Left cardiac atrium (tissue), 4 donors: ENCODE data around the gene DDX51. TPM values are rescaled to one million over a fixed set of nuclear protein-coding genes. Genes with fewer than 3 reads are reported as not detected.
"Not testable (repeated sequence)": the region's sequence is repeated elsewhere in the genome, so short reads cannot be mapped to it uniquely, and the experiment has no call there.

ENCODE experiments used
- ATAC-seq, 2 donors: fragments of 200-7000 bp; cut with Tn5 transposase; one replicate each; pipeline ENCODE4 v1.9.1; 2020; ENCODE audit warnings: mild to moderate bottlenecking in 2 of 2, moderate library complexity in 2 of 2
- DNase-seq: peaks from one replicate; pipeline ENCODE4 v3.0.0-alpha.2; 2020
- intact Hi-C, 2 donors: fragments of 100-400 bp; cut with DNase I; formaldehyde crosslinking; loops; one replicate each; pipeline versions ENCODE4 v1.14.1 to v1.15.1; 2022 to 2023
- total RNA-seq, 2 donors: library from RNA; stranded (reverse); fragmentation: NEBNext Ultra II Directional; extraction: Animal tissue kit (Norgen Biotek cat#: 25700); gene quantifications; one replicate each; pipeline ENCODE4 v1.2.1, GENCODE V29; 2021
- donor health status: DM: no; HTN: yes; CAD: no.
- donor health status: DM: no; HTN: yes; CAD: no; lungs with severe emphysema.
- donor health status: DM: yes; HTN: yes; CAD: no.
- donor health status: Dilated cardiomyopathy.

The DDX51 gene
- total RNA-seq, 2 donors from 2014 or later: 8.7 to 11.3 TPM

- ATAC-seq (no peak), DNase-seq (peak; percentile 16)
- intact Hi-C loops: loop anchor here (10.0 kb wide), 3 partner anchors 56 to 256 kb away; no protein-coding TSS in a partner anchor
Observed at GRCh38 chr12:132158677-132159554, 14.8 kb upstream of the DDX51 start.

DNA sequence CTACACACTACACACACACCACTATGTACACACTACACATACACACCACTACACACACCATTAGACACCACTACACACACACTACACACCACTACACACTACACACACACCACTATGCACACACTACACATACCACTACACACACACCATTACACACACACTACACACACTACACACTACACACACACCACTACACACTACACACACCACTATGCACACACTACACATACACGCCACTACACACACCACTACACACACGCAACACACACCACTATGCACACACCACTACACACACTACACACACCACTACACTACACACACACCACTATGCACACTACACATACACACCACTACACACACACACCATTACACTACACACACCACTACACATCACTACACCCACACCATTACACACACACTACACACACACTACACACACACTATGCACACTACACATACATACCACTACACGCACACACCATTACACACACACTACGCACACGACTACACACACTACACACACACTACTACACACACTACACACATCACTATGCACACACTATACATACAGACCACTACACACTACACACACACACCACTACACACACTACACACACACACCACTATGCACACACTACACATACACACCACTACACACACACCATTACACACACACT is 13.8 kb upstream of the DDX51 start:
- ATAC-seq: no peak
- DNase-seq: no peak
- intact Hi-C loops: loop anchor here (10.0 kb wide), 3 partner anchors 57 to 257 kb away; no protein-coding TSS in a partner anchor

DNA sequence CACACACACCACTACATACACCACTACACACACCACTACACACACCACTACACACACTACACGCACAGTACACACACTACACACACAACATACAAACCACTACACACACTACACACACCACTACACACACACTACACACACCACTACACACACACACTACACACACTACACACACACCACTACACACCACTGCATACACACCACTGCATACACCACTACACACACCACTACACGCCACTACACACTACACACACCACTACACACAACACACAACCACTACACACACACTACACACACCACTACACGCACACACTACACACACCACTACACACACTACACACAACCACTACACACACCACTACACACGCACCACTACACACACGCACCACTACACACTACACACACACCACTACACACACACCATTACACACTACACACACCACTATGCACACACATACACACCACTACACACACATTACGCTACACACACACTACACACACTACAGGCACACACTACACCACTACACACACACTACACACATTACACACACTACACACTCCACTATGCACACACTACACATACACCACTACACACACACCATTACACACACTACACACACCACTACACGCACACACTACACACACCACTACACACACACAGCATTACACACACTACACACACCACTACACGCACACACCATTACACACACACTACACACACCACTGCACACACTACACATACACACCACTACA is 12.6 kb upstream of the DDX51 start:
- ATAC-seq (no peak), DNase-seq (no peak)
- intact Hi-C loops: loop anchor here (10.0 kb wide), 3 partner anchors 58 to 258 kb away; no protein-coding TSS in a partner anchor

DNA sequence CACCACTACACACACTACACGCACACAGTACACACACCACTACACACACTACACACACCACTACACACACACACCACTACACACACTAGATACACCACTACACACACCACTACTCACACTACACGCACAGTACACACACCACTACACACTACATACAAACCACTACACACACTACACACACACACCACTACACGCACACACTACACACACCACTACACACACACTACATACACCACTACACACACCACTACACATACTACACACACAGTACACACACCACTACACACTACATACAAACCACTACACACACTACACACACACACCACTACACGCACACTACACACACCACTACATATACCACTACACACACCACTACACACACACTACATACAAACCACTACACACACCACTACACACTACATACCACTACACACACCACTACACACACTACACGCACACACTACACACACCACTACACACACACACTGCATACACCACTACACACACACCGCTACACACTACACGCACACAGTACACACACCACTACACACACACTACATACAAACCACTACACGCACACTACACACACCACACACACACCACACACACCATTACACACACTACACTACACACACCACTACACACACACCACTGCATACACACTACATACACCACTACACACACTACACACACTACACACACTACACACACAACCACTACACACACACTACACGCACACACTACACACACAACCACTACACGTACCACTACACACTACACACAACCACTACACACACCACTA is 11.9 kb upstream of the DDX51 start:
- no peak for DNase-seq
- intact Hi-C loops: loop anchor here (10.0 kb wide), 3 partner anchors 59 to 259 kb away; no protein-coding TSS in a partner anchor
- no peak for ATAC-seq

DNA sequence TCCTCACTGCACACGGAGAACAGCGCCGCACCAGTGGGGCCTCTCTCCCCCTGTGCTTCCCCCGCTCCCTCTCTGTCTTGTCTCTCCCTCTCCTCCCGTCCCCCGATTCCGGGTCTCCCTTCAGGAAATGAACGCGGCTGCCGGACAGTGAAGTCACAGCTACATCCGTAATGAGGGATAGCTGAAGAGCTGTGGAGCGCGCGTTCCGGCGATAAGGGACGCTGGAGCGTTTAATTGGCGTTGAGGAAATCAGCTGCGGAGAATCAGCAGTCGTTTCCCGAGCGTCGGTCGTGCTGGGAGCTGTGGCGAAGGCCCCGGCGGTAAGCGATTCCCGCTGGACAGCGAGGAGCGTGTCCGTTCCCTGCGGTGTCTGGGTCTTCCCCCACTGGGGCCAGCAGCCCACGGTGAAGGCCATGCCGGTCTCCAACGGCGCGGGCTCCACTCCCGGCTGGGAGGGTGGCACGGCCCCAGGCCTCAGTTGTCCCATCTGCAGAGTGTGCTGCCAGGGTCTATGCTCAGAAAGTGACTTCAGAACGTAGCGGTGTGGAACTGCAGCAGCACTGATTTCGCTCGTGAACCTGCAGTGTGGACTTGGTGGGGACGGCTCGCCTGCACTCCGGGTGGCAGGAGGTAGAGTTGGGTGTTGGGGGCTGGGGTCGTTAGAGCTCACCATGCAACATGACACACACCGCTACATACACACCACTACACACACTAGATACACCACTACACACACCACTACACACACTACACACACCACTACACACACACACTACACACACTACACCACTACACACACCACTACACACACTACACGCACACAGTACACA is 11.0 kb upstream of the DDX51 start:
- peak; percentile 17 for DNase-seq
- no peak for ATAC-seq
- intact Hi-C loops: loop anchor here (10.0 kb wide), 3 partner anchors 60 to 260 kb away; no protein-coding TSS in a partner anchor

DNA sequence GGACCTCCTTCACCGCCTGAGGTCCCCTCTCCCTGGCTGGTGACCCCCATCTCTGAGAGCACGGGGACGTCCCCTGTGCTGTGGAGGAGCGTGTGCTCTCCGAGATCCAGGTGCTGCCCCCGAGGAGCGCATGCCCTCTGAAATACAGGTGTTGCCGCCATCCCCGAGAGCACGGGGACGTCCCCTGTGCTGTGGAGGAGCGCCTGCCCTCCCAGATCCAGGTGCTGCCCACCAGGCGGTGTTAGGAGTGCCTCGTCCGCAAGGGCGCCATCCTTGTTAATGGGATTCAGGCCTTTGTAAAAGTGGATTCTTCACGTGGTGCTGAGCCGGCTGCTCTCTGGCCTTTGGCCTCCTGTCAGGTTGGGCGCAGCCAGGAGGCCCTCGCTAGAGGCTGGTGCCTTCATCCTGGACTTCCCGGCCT is 10.2 kb upstream of the DDX51 start:
- intact Hi-C loops: loop anchor here (10.0 kb wide), 3 partner anchors 60 to 260 kb away; no protein-coding TSS in a partner anchor
- DNase-seq (peak; percentile 17), ATAC-seq (no peak)

DNA sequence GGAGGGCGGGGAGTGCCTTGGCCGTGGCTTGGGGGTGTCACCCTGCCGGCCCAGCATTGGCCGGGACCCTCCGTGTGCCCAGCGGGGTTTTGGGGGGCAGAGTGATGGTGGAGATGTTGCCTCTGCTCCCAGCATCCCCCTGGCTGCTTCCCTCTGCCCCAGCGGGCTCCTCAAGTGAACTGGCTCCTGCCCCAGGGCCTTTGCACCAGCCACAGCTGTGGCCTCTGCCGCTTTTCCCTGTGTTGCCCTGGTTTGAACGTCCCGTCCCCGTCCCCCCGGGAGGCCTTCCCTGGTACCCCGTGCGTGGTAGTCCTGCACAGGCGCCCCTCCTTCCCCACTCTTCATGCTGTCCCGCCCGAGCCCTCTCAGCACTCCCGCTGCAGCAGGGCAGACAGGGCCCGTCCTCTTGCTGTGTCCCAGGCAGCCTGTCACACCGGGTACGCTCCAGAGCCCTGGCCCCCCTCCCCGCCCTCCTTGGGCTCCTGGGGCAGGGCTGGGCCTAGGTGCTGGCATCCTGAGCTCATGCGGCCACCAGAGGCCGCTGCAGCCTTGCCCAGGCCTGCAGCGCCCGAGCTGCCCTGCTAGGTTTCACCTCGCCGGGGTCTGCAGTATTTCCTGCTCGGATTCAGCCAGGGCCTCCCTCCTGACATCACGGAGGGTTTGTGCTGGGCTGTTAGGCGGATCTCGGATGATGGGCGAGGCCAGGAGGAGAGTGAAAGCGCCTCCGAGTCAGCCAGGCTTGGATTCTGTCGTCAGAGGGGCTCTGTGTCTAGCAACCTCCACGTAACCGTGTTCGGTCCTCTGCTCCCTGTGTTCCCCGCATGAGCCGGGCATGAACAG is 9.6 kb upstream of the DDX51 start:
- ATAC-seq (peak; percentile 91 to 94), DNase-seq (peak; percentile 72)
- intact Hi-C loops: loop anchor here (10.0 kb wide), 3 partner anchors 61 to 261 kb away; no protein-coding TSS in a partner anchor

DNA sequence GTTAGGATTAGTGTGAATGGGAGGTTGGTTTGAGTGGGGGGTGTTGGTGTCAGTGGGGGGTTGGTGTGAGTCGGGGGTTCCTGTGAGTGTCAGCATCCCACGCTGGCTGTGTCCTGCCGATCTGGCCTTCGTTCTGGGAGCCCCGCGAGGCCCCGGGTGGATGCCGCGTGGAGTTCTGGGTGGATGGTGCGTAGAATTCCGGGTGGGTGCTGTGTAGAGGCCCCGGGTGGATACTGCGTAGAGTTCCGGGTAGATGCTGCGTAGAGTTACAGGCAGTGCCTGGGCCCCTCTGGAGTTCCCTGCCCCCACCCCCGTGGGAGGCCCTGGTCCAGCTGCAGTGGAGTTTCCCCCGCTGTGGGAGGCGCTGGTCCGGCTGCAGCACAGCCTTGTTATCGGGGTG is 8.8 kb upstream of the DDX51 start:
- ATAC-seq: no peak
- intact Hi-C loops: loop anchor here (10.0 kb wide), 3 partner anchors 62 to 262 kb away; no protein-coding TSS in a partner anchor
- DNase-seq: peak; percentile 18

DNA sequence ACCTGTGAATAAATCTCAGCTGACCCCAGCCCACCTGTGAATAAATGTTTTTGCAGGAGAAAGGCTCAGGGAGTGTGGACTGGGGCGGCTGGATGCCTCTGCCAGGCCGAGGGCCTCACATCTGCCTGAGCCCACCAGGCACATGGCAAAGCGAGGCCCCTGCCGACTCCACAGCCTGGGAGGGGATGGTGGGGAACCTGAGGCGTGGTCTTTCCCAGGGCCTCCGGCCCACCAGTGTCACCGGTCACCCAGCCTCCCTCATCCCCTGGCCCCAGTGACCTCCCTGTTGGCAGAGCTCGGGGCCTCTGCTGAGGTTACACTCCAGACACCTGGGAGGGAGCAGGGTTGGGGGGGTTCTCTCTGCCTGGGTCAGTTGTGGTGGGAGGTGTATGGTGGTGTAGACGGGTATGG is 8.3 kb upstream of the DDX51 start:
- intact Hi-C loops: loop anchor here (10.0 kb wide), 3 partner anchors 62 to 262 kb away; no protein-coding TSS in a partner anchor
- DNase-seq: peak; percentile 15

DNA sequence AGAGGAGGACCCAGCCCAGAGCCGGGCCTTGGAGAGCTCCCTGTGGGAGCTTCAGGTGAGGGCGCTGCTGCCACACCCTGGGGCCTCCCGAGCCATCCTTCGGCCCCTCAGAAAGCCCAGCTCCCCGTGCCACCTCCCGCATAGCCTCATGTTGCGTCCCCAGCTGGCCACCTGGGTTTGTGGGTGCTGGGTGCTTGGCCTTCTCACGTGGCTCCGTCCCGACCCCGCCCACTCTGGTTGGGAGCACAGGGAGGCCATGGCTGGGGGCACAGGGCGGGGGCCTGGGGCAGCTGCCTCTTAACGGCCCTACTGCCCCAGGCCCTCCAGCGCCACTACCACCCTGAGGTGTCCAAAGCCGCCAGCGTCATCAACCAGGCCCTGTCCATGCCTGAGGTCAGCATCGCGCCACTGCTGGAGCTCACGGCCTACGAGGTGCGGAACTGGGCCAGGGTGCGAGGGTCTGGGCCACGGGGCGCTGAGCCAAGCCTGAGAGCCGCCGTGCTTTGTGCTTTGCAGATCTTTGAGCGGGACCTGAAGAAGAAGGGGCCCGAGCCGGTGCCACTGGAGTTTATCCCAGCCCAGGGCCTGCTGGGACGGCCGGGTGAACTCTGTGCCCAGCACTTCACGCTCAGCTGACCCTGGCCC is 7.8 kb upstream of the DDX51 start:
- DNase-seq (peak; percentile 18), ATAC-seq (no peak)
- intact Hi-C loops: loop anchor here (10.0 kb wide), 3 partner anchors 63 to 263 kb away; no protein-coding TSS in a partner anchor

More for the DNA sequence above, 8.3 kb upstream of the DDX51 start:
- no peak for ATAC-seq

- intact Hi-C loops: loop anchor here (10.0 kb wide), 3 partner anchors 64 to 264 kb away; no protein-coding TSS in a partner anchor
- no peak for DNase-seq
- no peak for ATAC-seq
Observed at GRCh38 chr12:132151145-132151765, 7.1 kb upstream of the DDX51 start.

GRCh38 chr12:132150780-132151144 is 6.6 kb upstream of the DDX51 start:
- ATAC-seq: no peak
- DNase-seq: no peak
- intact Hi-C loops: loop anchor here (10.0 kb wide), 3 partner anchors 64 to 264 kb away; no protein-coding TSS in a partner anchor

DNA sequence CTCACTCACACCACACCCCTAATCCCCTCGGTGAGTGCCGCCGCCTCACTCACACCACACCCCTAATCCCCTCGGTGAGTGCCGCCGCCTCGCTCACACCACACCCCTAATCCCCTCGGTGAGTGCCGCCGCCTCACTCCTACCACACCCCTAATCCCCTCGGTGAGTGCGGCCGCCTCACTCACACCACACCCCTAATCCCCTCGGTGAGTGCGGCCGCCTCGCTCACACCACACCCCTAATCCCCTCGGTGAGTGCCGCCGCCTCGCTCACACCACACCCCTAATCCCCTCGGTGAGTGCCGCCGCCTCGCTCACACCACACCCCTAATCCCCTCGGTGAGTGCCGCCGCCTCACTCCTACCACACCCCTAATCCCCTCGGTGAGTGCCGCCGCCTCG is 5.4 kb upstream of the DDX51 start:
- ATAC-seq, intact Hi-C loops, DNase-seq: not testable (repeated sequence)

DNA sequence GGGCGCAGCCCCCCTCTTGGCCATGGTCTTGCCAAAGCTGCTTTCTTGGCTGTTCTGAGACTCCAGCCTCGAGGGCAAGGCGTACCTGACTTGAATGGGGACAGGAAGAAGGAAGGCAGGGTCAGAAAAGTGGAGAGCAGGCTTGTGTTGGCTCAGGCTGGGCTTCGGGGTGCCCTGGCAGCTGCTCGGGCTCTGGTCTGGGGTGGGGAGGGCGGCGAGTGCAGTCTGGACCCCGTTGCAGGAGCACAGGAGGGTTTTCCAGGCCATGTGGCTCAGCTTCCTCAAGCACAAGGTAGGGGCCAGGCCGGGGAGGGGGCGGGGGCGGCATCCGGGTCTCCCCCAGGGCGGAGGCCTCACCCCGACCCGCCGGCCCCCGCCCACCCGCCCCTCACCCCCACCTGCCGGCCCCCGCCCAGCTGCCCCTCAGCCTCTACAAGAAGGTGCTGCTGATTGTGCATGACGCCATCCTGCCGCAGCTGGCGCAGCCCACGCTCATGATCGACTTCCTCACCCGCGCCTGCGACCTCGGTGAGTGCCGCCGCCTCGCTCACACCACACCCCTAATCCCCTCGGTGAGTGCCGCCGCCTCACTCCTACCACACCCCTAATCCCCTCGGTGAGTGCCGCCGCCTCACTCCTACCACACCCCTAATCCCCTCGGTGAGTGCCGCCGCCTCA is 4.4 kb upstream of the DDX51 start:
- intact Hi-C loops: no loop called here
- no peak for ATAC-seq

More for the DNA sequence above, 4.4 kb upstream of the DDX51 start:
- no peak for DNase-seq
